GM18511 (cell line): ENCODE results near the gene OR6N2.
A peak's percentile ranks its signal among the peaks of the same experiment; 100 is the strongest.

ENCODE experiments used
- ATAC-seq: cut with Tn5 transposase; IDR thresholded peaks from one replicate; pipeline ENCODE4 v1.9.1; 2021; ENCODE audit warnings: mild to moderate bottlenecking, moderate library complexity; ENCODE audit not compliant: unreplicated experiment

OR6N2 gene

GRCh38 chr1:158781104-158781503 is at the start of gene OR6N2:
Gene OR6N2, minus strand, starts transcription at chr1:158781204. Its CDS starts 3,569 bp downstream, at chr1:158777635.
- ATAC-seq, result no peak

DNA sequence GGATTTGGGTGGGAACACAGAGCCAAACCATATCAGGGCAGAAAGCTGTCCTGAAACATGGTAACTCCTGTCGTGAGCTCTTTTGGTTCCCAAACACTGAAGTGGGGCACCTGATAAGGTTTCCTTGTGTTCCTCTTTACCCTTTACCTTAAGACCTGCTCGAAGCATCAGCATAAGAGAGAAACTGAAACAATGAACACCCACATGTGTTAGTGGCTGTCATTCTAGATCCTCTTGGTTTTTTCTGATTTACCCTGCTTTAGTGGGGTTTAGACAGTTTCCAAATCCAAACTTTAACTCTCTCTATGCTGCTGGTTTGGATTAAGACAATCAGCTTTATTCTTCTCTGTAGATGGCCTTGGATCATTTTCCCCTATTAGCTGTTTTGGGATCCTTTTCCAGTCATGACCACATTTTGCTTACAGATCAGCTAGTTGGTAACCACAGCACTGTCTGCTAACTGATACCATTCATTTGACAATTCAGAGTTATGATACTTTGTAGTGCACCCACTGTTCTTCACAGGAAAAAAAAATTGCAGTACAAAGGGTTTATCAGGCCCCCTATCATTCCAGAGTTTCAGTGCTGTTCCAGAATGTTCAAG is 49.2 kb upstream of the OR6N2 start:
- peak; percentile 67 for ATAC-seq

DNA sequence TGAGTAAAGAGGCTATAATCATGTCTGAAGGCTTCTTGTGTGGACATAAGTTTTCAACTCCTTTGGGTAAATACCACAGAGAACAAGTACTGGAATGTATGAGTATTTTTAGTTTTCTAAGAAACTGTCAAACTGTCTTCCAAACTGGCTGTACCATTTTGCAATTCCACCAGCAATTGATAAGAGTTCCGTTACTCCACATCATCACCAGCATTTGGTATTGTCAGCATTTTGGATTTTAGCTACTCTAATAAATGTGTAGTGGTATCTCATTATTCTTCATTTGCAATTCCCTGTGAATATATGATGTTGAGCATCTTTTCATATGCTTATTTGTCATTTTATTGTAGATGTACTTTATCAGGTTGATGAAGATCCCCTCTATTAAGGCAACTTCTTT is 40.7 kb upstream of the OR6N2 start:
- no peak for ATAC-seq

DNA sequence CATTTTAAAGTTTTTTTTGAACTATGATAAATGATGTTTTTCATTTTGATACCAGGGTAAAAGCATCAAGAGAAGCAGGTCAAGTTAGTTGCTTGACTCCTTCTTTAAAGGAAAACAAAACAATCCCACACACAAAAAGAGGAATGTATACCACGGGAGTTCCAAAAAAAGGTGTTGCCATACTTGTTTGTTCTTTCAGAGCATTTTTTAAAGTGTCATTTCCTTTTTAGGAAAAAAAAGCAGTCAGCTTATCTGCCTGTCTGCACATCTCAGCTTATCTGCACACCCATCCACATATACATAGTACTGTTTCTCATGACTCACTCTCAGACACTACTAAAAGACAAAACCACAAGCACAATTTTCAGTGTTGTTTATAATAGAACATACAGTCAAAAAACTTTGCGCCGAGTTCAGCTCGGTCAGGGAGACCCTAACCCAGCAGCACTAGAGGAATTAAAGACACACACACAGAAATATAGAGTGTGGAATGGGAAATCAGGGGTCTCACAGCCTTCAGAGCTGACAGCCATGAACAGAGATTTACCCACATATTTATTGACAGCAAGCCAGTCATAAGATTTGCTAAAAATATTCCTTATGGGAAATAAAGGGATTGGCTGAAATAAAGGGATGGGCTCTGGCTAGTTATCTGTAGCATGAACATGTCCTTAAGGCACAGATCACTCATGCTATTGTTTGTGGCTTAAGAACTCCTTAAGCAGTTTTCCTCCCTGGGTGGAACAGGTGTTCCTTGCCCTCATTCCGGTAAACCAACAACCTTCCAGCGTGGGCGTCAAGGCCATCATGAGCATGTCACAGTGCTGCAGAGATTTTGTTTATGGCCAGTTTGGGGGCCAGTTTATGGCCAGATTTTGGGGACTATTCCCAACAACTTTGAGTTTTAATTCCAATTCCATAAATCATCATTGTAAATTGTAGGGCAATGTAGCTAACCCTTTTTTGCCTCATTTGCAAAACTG is 38.7 kb upstream of the OR6N2 start:
- ATAC-seq, result peak; percentile 93

DNA sequence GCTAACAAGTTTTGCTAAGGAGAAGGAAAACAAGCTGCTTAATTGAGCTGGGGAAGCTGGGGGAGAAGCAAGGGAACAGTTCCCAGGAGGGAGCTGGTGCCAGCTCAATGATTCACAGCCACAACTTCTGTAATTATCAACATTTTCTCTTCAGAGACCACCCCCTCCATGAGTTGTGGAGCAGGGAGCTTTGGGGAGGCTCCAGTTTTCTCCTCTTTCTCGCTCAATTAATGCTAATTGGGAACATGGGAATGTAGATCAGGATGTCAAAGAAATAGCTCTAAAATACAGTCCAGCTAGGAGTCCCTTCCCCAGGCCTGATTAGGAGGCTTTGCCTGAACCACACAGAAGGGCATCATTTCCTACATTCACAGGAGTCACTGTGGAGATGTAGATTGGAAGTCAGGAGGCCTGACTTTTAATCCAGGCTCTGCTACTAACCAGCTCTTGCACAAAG is 38.0 kb upstream of the OR6N2 start:
- ATAC-seq, result peak; percentile 25

GRCh38 chr1:158818560-158818959 is 37.6 kb upstream of the OR6N2 start:
- ATAC-seq, result no peak

DNA sequence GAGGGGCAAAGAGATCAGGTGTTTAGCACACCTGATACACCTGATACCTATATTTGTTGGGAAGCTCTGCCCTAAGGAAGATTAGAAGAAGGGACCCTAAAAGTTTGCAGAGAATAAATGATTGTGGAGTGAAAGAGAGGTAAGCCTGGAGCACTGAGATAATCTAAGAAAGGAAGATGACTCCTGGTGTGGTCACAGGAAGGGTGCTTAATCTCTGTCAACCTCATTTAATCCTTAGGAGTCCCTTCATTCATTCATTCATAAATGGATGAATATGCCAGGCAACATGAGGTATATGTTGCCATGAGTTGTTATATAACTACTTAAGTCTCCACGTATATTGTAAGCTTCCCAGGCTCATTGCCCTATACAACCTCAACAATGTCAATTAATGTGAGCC is 34.0 kb upstream of the OR6N2 start:
- no peak for ATAC-seq

DNA sequence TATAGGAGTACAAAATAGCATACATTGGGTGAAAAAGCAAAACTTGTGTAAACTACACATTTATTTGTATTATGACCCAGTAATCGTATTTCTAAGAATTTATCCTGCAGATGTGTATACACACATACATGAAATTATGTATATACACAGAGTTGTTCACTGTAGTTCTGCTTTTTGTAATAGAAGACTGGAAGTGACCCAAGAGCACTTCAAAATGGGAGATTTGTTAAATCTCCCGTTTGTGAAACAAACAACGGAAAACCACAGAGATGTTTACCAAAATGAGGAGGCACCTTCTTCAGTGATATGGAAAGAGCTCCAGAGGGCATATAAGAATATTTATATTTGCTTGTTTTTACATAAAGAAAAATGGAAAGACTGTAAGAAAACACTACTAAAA is 32.2 kb upstream of the OR6N2 start:
- no peak for ATAC-seq

GRCh38 chr1:158812336-158812735 is 31.3 kb upstream of the OR6N2 start:
- ATAC-seq, result no peak

DNA sequence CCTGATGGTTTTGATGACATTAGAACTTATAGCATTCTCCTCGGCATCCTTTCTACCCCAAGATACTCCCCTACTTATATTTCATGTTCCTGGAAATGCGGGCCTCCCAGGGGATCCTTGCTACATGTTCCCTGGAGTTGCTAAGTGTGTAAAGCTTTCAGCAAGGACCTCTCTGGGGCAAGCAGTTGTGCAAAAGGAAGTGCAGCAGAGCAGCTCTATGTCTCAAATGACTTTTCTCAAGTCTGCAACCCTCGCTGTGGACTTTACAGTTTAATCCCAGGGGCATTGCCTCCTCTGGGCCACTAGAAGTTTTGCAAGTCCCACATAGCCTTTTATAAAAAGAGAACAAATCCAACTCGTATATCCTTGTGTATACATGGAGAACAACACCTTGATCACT is 29.3 kb upstream of the OR6N2 start:
- ATAC-seq, result no peak

- no peak for ATAC-seq
Observed at GRCh38 chr1:158809862-158810261, 28.9 kb upstream of the OR6N2 start.

GRCh38 chr1:158809256-158809655 is 28.3 kb upstream of the OR6N2 start:
- no peak for ATAC-seq

- ATAC-seq, result no peak
Observed at GRCh38 chr1:158806916-158807536, 26.0 kb upstream of the OR6N2 start.

DNA sequence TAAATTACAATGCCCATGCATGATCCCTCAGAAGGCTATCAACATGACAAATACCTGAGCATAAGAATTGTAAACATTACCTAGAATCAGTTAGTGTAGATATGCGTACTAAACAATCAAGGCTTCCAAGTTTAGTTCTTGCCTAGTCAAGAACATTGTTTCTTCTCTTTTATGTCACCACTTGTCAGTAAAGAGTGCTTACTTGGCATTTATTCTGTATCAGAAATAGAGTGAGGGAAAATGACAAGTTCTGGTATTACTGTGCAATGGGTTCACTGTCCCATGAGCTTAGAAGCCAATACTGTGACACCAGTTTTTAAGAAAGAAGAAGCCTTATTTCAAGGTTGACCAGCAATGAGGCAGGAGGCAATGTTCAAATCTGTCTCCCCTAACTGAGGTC is 22.7 kb upstream of the OR6N2 start:
- ATAC-seq, result no peak

GRCh38 chr1:158801396-158801795 is 20.4 kb upstream of the OR6N2 start:
- ATAC-seq, result no peak

- no peak for ATAC-seq
Observed at GRCh38 chr1:158800526-158800925, 19.5 kb upstream of the OR6N2 start.

GRCh38 chr1:158799689-158800088 is 18.7 kb upstream of the OR6N2 start:
- no peak for ATAC-seq

DNA sequence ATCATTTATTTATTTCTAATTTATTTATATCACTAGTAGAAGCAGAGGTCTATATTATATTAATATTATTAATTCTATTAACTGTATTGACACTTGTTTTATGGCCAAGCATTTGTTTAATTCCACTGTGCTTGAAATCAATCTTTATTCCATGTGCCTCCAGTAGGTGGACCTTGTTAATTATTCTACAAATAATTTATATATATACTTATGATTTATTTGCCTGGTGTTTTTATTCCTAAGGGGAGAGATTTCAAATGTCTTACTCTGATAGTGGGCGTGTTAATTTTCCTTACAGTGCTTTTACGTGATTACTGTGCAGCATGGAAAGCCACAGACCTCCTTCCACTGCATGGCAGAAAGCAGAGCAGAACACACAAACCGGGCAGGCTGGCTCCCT is 17.5 kb upstream of the OR6N2 start:
- no peak for ATAC-seq

DNA sequence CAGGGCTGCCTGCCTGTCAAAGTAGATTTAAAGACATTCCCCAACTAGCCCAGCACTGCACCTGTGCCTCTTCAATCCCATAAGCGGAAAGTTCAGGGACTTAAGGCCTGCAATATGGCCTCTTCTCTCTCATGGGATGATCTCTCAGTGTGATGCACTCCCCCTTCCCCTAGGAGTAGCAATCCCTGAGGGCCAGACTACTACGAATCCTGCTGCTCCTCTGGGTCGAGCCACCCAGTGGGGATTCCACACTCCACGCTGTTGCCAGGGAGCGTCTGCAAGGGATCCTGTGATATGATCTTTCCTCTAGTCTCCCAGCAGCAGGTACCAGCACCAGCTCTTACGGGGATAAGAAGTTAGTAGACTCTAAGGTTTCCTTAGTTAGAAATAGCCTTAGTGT is 13.2 kb upstream of the OR6N2 start:
- ATAC-seq, result no peak

DNA sequence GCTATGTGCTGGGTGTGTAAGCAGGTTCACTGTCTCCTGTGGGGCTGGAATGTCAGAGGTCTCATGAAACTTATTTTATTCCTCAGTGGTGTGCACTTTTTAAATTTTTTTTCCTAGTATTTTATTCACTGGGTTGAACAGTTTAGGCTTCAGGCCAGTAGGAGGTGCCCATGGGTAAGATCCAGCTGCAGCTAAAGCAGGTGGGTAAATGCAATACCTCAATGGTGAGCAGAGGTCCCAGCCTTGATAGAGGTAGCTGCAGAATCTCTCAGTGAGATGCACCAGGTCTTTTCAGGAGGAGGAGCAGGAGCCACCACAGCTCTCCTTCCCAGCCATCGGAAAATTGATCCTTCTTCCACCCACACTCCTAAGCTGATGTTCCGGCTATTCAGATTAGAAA is 12.6 kb upstream of the OR6N2 start:
- ATAC-seq, result no peak

DNA sequence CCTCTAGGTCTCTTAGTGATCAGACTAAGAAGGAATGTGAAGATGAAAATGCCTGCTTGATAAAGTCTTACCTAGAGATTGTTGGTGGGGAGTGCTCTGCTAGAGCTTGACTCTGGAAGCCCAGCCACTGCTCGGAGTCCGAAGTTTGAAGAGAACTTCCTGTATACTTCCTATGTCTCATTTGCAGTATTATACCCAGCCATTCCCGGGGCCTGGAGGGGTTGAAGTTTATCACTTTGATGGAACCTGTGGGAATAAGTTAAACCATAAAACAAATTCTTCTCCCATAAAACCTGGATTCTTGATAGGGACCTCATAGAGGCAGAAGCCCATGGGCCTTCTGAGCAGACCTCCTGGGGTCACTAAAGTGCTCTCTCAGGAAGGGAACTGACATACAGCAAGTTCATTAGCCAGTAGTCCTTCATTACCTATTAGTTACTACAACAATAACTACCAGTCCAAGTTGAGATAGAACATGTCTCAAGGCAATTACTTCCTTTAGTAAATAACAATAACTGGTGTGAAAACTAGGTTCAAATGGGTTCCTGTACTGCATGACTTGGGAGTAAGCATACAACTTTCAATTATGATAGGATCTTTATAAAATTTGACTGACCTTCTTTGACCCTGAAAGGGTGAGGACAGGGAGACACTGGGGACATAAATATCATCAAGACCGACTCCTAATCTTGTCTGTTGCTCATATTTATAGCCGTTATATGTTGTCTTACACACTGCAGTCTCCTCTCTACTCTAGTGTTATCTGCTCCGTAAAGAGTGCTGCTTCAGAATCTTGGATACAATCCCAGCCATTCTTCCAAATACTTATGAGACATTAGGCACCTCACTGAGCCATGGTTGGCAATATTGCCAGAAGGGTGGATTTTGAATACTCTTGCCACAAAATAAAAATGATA is 8.8 kb downstream of the OR6N2 start, which contains the start of gene OR6N1:
Gene OR6N1 (minus strand): TSS at position 246 of the 917 bp plus-strand sequence. CDS start 5,513 bp downstream, outside the sequence.
- ATAC-seq, result no peak
